Posterior vena cava (tissue), 2 donors: ENCODE measurements around the gene FLACC1. TPM values are rescaled to one million over a fixed set of nuclear protein-coding genes. Genes with fewer than 3 reads are reported as not detected.
"Not testable (repeated sequence)": the region's sequence is repeated elsewhere in the genome, so short reads cannot be mapped to it uniquely, and the experiment has no call there.

Experiments
- DNase-seq: peaks from one replicate; pipeline ENCODE4 v3.0.0-alpha.2; 2020; ENCODE audit warnings: low spot score
- intact Hi-C, 2 donors: fragments of 100-400 bp; cut with DNase I; formaldehyde crosslinking; loops; one replicate each; pipeline versions ENCODE4 v1.14.1 to v1.14.2; 2022 to 2023
- total RNA-seq, 2 donors: library from RNA; stranded (reverse); fragmentation: NEBNext Ultra II Directional; extraction: Animal tissue kit (Norgen Biotek cat#: 25700); gene quantifications; one replicate each; pipeline ENCODE4 v1.2.1, GENCODE V29; 2021
- donor health status: DM: yes; HTN: yes; CAD: no.
- donor health status: DM: yes; HTN: yes; CAD: no.

Gene FLACC1
- total RNA-seq, 2 donors from 2014 or later = 2.4 to 4.3 TPM

- intact Hi-C loops = no loop called here
- DNase-seq = no peak
Measured at GRCh38 chr2:201358684-201359083, 1.5 kb upstream of the FLACC1 start.

GRCh38 chr2:201353116-201353515, 4.0 kb downstream of the FLACC1 start:
- intact Hi-C loops = no loop called here

GRCh38 chr2:201350879-201351278, 6.3 kb downstream of the FLACC1 start:
- intact Hi-C loops = no loop called here
- DNase-seq = no peak

More at GRCh38 chr2:201353116-201353515, 4.0 kb downstream of the FLACC1 start:
- no peak for DNase-seq

GRCh38 chr2:201349601-201350000, 7.5 kb downstream of the FLACC1 start:
- intact Hi-C loops = no loop called here
- no peak for DNase-seq

DNA sequence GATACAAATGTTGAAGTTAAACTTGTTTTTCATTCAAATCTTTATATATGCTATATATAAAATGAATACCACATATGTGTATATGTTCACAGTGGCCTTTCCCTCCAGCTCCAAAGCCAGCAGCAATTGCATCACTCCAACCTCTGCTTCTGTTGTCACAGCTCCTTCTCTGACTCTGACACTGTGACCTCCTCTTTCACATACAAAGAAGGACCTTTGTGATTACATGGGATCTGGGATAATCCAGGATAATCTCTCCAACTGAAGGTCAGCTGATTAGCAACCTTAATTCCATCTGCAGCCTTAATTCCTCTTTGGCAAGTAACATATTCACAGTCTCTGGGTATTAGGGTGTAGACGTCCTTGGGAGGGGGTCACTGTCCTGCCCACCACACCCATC, 8.4 kb downstream of the FLACC1 start:
- intact Hi-C loops = no loop called here
- no peak for DNase-seq

DNA sequence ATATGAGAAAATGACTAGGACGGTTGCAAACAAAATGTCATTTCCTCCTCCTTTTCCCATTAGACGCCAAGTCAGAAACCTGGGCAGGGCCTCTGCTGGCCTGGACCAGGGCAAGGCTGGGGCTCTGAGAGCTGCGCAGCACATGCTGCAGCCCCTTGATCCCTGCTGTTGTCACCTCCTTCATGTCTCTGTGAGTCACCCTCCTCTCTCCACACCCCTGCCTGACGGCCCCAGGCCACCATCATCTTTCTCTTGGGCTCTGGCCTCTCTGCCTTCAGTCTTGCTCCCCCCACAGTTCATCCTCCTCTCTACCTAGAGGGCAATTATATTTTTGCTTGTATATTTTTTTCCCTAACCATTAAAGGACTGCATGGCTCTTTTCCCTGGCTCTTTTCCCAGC, 10.0 kb downstream of the FLACC1 start:
- intact Hi-C loops = no loop called here
- DNase-seq = no peak

DNA sequence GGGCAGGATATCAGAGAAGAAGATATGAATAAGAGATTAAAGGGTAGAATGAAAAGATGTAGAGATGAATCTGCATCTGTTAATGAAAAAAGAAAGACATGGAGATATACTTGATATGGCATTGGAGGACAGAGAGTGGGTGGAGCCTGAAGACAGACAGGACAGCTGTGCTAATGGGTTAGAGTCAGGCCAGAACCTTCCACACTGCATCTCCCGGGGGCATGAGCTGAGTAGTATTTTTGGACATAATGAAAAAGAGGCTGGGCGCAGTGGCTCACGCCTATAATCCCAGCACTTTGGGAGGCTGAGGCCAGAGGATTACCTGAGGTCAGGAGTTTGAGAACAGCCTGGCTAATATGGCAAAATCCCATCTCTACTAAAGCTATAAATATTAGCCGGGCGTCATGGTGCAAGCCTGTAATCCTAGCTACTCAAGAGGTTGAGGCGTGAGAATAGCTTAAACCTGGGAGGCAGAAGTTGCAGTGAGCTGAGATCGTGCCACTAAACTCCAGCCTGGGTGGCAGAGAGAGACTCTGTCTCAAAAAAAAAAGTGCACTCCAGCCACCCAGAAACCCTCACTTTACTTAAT, 11.4 kb downstream of the FLACC1 start:
- no peak for DNase-seq
- intact Hi-C loops = no loop called here

GRCh38 chr2:201344663-201345366, 12.3 kb downstream of the FLACC1 start:
- DNase-seq = no peak
- intact Hi-C loops = no loop called here

DNA sequence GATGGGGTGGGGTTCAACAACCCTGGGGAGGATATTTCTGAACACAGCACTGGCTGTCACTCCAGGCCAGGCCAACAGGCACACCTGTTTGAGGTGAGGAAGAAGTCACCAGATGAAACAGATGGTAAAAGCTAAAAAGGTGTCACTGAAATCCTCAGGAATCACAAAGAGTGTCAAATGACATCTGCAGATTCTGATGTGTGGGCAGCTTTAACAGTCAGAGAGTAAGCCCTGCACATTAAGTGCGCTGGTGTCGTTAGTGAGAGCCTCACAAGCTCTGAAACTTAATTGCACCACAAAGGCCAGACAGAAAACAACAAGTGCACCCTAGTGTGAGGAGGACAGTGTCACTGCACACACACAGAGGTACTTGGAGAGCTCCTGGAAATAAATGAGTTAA, 13.6 kb downstream of the FLACC1 start:
- intact Hi-C loops = no loop called here
- DNase-seq = no peak

DNA sequence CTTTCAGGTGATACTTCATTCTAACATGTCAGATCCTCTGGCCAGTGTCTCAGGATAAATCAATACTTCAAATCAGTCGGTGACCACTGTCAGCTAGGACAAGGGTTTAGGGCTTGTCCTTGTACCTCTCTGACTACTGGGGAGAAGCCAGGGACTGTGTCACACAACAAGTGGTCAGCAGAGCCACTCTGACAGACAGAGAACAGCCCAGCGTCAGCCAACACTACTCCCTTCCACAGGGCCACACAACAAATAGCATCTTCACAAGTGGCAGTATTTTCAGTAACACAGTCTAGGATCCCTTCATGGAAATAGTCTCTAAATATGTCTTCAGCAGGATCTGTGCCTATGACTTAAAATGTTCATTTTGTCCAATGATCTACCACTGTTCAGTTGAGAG, 14.2 kb downstream of the FLACC1 start:
- intact Hi-C loops = no loop called here
- no peak for DNase-seq

DNA sequence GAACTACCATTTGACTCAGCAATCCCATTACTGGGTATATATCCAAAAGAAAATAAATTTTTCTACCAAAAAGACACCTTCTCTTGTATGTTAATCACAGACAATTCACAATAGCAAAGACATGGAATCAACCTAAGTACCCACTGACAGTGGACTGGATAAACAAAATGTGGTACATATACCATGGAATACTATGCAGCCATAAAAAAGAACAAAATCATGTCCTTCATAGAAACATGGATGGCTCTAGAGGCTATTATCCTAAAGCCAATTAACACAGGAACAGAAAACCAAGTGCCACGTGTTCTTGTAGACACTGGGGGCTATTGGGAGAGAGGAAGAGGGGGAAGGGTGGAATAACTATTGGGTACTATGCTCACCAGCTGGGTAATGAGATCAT, 27.7 kb downstream of the FLACC1 start:
- intact Hi-C loops = no loop called here
- no peak for DNase-seq

DNA sequence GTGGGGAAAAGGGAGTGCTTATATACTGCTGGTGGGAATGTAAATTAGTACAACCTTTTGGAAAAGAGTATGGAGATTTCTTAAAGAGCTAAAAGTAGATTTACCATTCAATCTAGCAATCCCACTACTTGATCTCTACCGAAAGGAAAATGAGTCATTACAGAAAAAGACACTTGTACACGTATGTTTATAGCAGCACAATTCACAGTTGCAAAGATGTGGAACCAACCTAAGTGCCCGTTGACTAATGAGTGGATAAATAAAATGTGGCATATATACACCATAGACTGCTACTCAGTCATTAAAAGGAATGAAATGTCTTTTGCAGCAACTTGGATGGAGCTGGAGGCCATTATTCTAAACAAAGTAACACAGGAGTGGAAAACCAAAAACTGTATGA, 29.5 kb downstream of the FLACC1 start:
- DNase-seq = no peak
- intact Hi-C loops = no loop called here

- no peak for DNase-seq
- intact Hi-C loops = no loop called here
Measured at GRCh38 chr2:201322772-201323171, 34.4 kb downstream of the FLACC1 start.

DNA sequence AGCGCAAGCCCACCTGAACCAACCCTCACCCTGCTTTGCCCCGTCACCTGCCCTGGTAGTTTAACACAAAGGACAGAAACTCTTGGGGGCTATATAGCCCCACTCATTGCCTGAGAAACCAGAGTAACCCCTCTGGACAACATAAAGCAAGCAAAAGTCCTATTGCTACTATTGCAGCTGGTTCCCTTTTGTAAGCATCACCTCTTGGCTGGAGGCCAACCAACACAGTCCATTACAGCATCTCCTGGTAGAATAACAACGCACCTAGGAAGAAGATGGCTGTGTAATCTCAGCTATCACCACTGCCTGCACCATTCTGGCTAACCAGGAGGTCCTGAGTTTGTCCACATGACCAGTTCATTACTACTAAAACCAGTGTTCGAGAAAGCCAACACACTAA, 36.4 kb downstream of the FLACC1 start:
- no peak for DNase-seq
- intact Hi-C loops = no loop called here

GRCh38 chr2:201320257-201320656, 36.9 kb downstream of the FLACC1 start:
- DNase-seq = no peak
- intact Hi-C loops = no loop called here

DNA sequence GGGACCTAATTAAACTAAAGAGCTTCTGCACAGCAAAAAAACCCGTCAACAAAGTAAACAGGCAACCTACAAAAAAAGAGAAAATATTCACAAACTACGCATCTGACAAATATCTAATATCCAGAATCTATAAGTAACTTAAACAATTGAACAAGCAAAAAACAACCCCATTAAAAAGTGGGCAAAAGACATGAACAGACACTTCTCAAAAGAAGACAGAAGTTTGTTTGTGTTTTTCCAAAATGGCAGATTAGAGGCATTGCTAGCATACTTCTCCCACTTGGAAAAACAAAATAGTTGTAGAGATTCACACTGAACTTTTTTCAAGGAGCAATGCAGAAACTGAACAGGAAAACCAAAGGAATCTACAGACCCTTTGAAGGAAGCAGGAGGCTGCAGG, 37.6 kb downstream of the FLACC1 start:
- intact Hi-C loops = no loop called here
- no peak for DNase-seq

DNA sequence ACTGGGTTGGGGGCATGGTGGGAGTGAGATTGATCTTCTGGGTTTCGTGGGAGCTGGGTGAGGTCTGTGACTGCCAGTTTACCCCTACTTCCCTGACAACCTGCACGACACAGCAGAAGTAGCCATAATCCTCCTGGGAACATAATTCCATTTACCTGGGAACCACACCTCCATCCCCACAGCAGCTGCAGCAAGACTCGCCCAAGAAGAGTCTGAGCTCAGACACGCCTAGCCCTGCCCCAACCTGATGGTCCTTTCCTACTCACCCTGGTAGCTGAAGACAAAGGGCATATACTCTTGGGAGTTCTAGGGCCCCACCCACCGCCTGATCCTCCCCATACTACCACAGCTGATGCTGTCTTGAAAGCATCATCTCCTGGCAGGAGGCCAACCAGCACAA, 43.8 kb downstream of the FLACC1 start:
- intact Hi-C loops = no loop called here
- DNase-seq = no peak

- intact Hi-C loops = no loop called here
- no peak for DNase-seq
Measured at GRCh38 chr2:201308914-201309313, 48.2 kb downstream of the FLACC1 start.

- intact Hi-C loops = no loop called here
- DNase-seq = no peak
Measured at GRCh38 chr2:201307876-201308275, 49.3 kb downstream of the FLACC1 start.

DNA sequence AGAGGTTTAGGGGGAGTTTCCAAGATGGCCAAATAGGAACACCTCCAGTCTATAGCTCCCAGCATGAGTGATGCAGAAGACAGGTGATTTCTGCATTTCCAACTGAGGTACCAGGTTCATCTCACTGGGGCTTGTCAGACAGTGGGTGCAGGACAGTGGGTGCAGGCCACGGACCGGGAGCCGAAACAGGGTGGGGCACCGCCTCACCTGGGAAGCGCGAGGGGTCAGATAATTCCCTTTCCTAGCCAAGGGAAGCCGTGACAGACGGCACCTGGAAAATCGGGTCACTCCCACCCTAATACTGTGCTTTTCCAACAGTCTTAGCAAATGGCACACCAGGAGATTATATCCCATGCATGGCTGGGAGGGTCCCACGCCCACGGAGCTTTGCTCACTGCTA, 57.2 kb downstream of the FLACC1 start:
- DNase-seq, intact Hi-C loops: not testable (repeated sequence)

DNA sequence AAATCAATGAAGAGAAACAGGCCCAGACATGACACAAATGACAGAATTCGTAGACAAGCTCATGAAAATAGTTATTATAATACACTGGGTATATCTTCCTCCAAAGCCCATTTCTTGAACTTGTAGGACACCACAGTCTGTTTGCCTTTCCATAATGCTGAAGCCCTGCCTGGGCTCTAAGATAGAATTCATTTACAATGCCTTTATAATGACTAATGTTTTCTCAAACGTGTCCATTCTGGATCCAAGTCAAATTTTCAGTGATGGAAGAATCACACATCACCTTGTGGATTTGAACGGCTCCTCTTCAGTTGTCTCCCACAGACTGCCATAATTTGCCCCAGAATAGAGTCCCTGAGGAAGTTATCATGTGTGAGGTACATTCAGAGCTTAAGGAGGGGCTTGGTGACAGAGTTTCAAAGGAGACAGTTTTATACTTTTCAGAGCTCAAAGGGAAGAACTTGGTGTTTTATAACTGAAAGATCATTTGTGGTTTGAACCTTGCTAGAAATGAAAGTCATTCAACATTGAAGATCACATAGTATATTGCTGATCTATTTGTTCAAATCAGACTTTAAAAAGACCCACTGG, 58.6 kb downstream of the FLACC1 start:
- DNase-seq = no peak
- intact Hi-C loops = no loop called here
